Liver (tissue), 9 donors: Measurements from ENCODE around the gene M1AP. TPM values are rescaled to one million over a fixed set of nuclear protein-coding genes. Genes with fewer than 3 reads are reported as not detected.

ENCODE experiments used
- DNase-seq: peaks from one replicate; pipeline ENCODE4 v3.0.0-alpha.2; 2017; ENCODE audit warnings: low spot score
- H3K27ac ChIP-seq, 2 donors: one replicate each; pipeline ENCODE4 v1.7.0; 2013; ENCODE audit warnings: inconsistent platforms in 2 of 2, low read length in 2 of 2, control low read depth in 1 of 2, low read depth in 1 of 2, mild to moderate bottlenecking in 1 of 2
- H3K27me3 ChIP-seq, 4 donors: one replicate each; pipeline versions ENCODE4 v1.6.1 to v1.7.0; 2013; ENCODE audit warnings: low read length in 3 of 4, inconsistent platforms in 1 of 4, mild to moderate bottlenecking in 1 of 4, moderate library complexity in 1 of 4; ENCODE audit not compliant: control insufficient read depth in 4 of 4, insufficient read depth in 4 of 4
- H3K36me3 ChIP-seq, 4 donors: one replicate each; pipeline versions ENCODE4 v1.6.1 to v1.7.0; 2013; ENCODE audit warnings: low read length in 3 of 4, mild to moderate bottlenecking in 3 of 4, low read depth in 1 of 4, moderate library complexity in 1 of 4; ENCODE audit not compliant: control insufficient read depth in 4 of 4, insufficient read depth in 3 of 4
- H3K4me1 ChIP-seq, 4 donors: one replicate each; pipeline versions ENCODE4 v1.6.1 to v1.7.0; 2013; ENCODE audit warnings: low read length in 3 of 4, mild to moderate bottlenecking in 3 of 4, moderate library complexity in 1 of 4; ENCODE audit not compliant: control insufficient read depth in 4 of 4, insufficient read depth in 4 of 4
- H3K4me3 ChIP-seq, 3 donors: one replicate each; pipeline versions ENCODE4 v1.6.1 to v1.7.0; 2013; ENCODE audit warnings: low read length in 3 of 3, control low read depth in 1 of 3, low read depth in 1 of 3, mild to moderate bottlenecking in 1 of 3
- H3K9ac ChIP-seq, 2 donors: one replicate each; pipeline ENCODE4 v1.7.0; 2013; ENCODE audit warnings: low read length in 2 of 2, mild to moderate bottlenecking in 2 of 2, moderate library complexity in 2 of 2, control low read depth in 1 of 2, low read depth in 1 of 2
- H3K9me3 ChIP-seq, 4 donors: one replicate each; pipeline versions ENCODE4 v1.6.1 to v1.7.0; 2013; ENCODE audit warnings: low read length in 3 of 4; ENCODE audit not compliant: control insufficient read depth in 4 of 4
- ATF3 ChIP-seq: IDR thresholded peaks from 2 replicates; pipeline ENCODE4 v1.6.1; 2016; ENCODE audit warnings: antibody characterized with exemption
- CTCF ChIP-seq: fragments of 150-350 bp; IDR thresholded peaks from 2 replicates; pipeline ENCODE4 v1.5.1; 2017; ENCODE audit warnings: improper control_type of control experiment, low read depth, low read length; ENCODE audit not compliant: missing input control
- EGR1 ChIP-seq, 2 donors: IDR thresholded peaks; 2 replicates each; pipeline ENCODE4 v1.6.1; 2016 to 2018; ENCODE audit warnings: antibody characterized with exemption in 2 of 2, low read depth in 2 of 2
- FOXA1 ChIP-seq: IDR thresholded peaks from 2 replicates; pipeline ENCODE4 v1.6.1; 2016; ENCODE audit warnings: antibody characterized with exemption
- FOXA2 ChIP-seq: IDR thresholded peaks from 2 replicates; pipeline ENCODE4 v1.6.1; 2016; ENCODE audit warnings: antibody characterized with exemption
- GABPA ChIP-seq, 2 donors: IDR thresholded peaks in 1 of 2; conservative IDR thresholded peaks in 1 of 2; 2 replicates each; pipeline ENCODE4 v1.6.1; 2016; ENCODE audit warnings: antibody characterized with exemption in 2 of 2, mild to moderate bottlenecking in 1 of 2, moderate library complexity in 1 of 2
- HNF4A ChIP-seq, 2 donors: conservative IDR thresholded peaks; 2 replicates each; pipeline ENCODE4 v1.6.1; 2016; ENCODE audit warnings: antibody characterized with exemption in 2 of 2, mild to moderate bottlenecking in 2 of 2
- HNF4G ChIP-seq: IDR thresholded peaks from 2 replicates; pipeline ENCODE4 v1.6.1; 2016; ENCODE audit warnings: antibody characterized with exemption
- JUND ChIP-seq, 2 donors: IDR thresholded peaks; 2 replicates each; pipeline ENCODE4 v1.6.1; 2016; ENCODE audit warnings: antibody characterized with exemption in 2 of 2
- MAX ChIP-seq: IDR thresholded peaks from 2 replicates; pipeline ENCODE4 v1.6.1; 2016; ENCODE audit warnings: antibody characterized with exemption
- NR2F2 ChIP-seq: IDR thresholded peaks from 2 replicates; pipeline ENCODE4 v1.6.1; 2016; ENCODE audit warnings: antibody characterized with exemption
- RAD21 ChIP-seq, 2 donors: IDR thresholded peaks; 2 replicates each; pipeline ENCODE4 v1.6.1; 2016; ENCODE audit warnings: antibody characterized with exemption in 2 of 2, mild to moderate bottlenecking in 2 of 2
- REST ChIP-seq: IDR thresholded peaks from 2 replicates; pipeline ENCODE4 v1.6.1; 2016; ENCODE audit warnings: antibody characterized with exemption, mild to moderate bottlenecking
- RXRA ChIP-seq, 2 donors: IDR thresholded peaks; 2 replicates each; pipeline ENCODE4 v1.6.1; 2017 to 2018; ENCODE audit warnings: antibody characterized with exemption in 2 of 2, mild to moderate bottlenecking in 1 of 2
- SP1 ChIP-seq: IDR thresholded peaks from 2 replicates; pipeline ENCODE4 v1.6.1; 2018; ENCODE audit warnings: antibody characterized with exemption, mild to moderate bottlenecking
- TAF1 ChIP-seq: conservative IDR thresholded peaks from 2 replicates; pipeline ENCODE4 v1.6.1; 2016; ENCODE audit warnings: antibody characterized with exemption, mild to moderate bottlenecking
- YY1 ChIP-seq: IDR thresholded peaks from 2 replicates; pipeline ENCODE4 v1.6.1; 2016; ENCODE audit warnings: antibody characterized with exemption, mild to moderate bottlenecking
- WGBS: extraction: QIAGEN DNeasy Blood & Tissue Kit; methylation state at CpG from one replicate; pipeline ENCODE4 v1.1.7; 2013; 5-methylcytosine and 5-hydroxymethylcytosine counted together
- polyA plus RNA-seq, 2 donors: library from polyadenylated mRNA; stranded (reverse) in 1 of 2; unstranded in 1 of 2; fragments of 200-250 nt in 1 of 2; fragments of >200 nt in 1 of 2; fragmentation: Nextera tagmentation in 1 of 2; extraction: Ambion mirVana in 1 of 2; gene quantifications; one replicate each; pipeline versions ENCODE4 v1.2.1 to v1.2.3, GENCODE V29; 2013 to 2015
- total RNA-seq, 2 donors: library from RNA; depleted of rRNA; stranded (reverse); fragments of >200 nt; gene quantifications; one replicate each; pipeline ENCODE4 v1.2.3, GENCODE V29; 2014
- TF ChIP-seq, protein P1 (sequence below): IDR thresholded peaks from 2 replicates; pipeline ENCODE4 v1.6.1; 2016; ENCODE audit warnings: antibody characterized with exemption
- donor health status: healthy.
- donor health status: healthy.
- donor health status: healthy.
- donor health status: healthy.
- donor health status: healthy.

Gene M1AP
- total and polyA plus RNA-seq, 4 donors = under 0.01 to 0.38 (median 0.08) TPM

GRCh38 chr2:74540291-74540690 is 107.8 kb downstream of the M1AP start:
- 80% methylated on average over 5 of the region's 5 CpGs for WGBS
- DNase-seq = no peak
- no peak overlapping the region for H3K9ac ChIP-seq

DNA sequence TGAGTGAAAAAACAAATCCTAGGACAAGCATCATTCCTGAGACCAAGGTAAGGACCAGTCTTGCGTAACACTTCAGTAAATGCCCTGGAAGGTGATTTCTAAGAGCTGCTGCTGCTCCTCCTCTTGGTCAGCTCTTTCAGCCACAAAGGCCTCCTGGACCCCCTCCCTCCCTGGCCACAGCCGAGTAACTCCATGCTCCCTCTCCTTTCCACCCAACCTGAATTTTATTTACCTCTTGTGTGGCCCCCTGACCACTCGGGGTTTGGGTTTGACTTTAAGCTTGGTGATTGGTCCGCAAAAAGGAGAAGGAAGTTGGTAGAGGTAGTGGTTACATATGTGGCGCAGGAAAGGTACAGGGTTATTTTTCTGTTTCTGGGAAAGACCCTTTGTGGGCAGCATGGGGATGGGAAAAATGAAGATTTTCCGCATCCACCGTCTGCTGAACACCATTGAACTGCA is 109.2 kb downstream of the M1AP start:
- no peaks in the 10 kb centered on the region for H3K36me3 ChIP-seq
- no peaks in the 10 kb centered on the region for H3K27me3 ChIP-seq
- H3K27ac ChIP-seq = no peak overlapping the region
- no peaks in the 10 kb centered on the region for H3K4me1 ChIP-seq
- 64% methylated on average over 7 of the region's 7 CpGs for WGBS
- H3K9me3 ChIP-seq = no peaks in the 10 kb centered on the region
- H3K4me3 ChIP-seq = no peak overlapping the region
- no peak overlapping the region for H3K9ac ChIP-seq
- no peak for DNase-seq
- no peak for TF ChIP-seq ATF3
- TF ChIP-seq FOXA2 = no peak
- TF ChIP-seq FOXA1 = no peak
- TF ChIP-seq, protein P1, sequence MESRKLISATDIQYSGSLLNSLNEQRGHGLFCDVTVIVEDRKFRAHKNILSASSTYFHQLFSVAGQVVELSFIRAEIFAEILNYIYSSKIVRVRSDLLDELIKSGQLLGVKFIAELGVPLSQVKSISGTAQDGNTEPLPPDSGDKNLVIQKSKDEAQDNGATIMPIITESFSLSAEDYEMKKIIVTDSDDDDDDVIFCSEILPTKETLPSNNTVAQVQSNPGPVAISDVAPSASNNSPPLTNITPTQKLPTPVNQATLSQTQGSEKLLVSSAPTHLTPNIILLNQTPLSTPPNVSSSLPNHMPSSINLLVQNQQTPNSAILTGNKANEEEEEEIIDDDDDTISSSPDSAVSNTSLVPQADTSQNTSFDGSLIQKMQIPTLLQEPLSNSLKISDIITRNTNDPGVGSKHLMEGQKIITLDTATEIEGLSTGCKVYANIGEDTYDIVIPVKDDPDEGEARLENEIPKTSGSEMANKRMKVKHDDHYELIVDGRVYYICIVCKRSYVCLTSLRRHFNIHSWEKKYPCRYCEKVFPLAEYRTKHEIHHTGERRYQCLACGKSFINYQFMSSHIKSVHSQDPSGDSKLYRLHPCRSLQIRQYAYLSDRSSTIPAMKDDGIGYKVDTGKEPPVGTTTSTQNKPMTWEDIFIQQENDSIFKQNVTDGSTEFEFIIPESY = no peak
- TF ChIP-seq HNF4A (conservative IDR thresholded peaks at IDR 0.05) = no peak
- TF ChIP-seq JUND (IDR thresholded peaks at IDR 0.05) = no peak
- TF ChIP-seq REST = no peak
- no peak for TF ChIP-seq EGR1 (IDR thresholded peaks at IDR 0.05; ENCODE audit: low read depth in 2 of 2)
- TF ChIP-seq RAD21 (IDR thresholded peaks at IDR 0.05) = no peak
- no peak for TF ChIP-seq YY1
- TF ChIP-seq TAF1 = no peak

More at GRCh38 chr2:74540291-74540690, 107.8 kb downstream of the M1AP start:
- Histone ChIP-seq H3K9me3 (no peaks in the 10 kb centered on the region), H3K27ac (no peak overlapping the region), H3K36me3 (no peaks in the 10 kb centered on the region), H3K4me3 (no peak overlapping the region), H3K27me3 (no peaks in the 10 kb centered on the region), H3K4me1 (no peaks in the 10 kb centered on the region)
- TF ChIP-seq MAX = no peak
- no peak for TF ChIP-seq RXRA (IDR thresholded peaks at IDR 0.05)
- no peak for TF ChIP-seq YY1
- TF ChIP-seq HNF4G = no peak
- no peak for TF ChIP-seq EGR1 (IDR thresholded peaks at IDR 0.05; ENCODE audit: low read depth in 2 of 2)
- TF ChIP-seq TAF1 = no peak
- TF ChIP-seq HNF4A (conservative IDR thresholded peaks at IDR 0.05) = no peak
- TF ChIP-seq NR2F2 = no peak
- TF ChIP-seq, protein P1 = no peak
- no peak for TF ChIP-seq FOXA1
- no peak for TF ChIP-seq FOXA2
- no peak for TF ChIP-seq RAD21 (IDR thresholded peaks at IDR 0.05)
- TF ChIP-seq SP1 = no peak
- no peak for TF ChIP-seq CTCF
- no peak for TF ChIP-seq GABPA (IDR thresholded peaks at IDR 0.05 in 1 of 2, conservative IDR thresholded peaks at IDR 0.05 in 1 of 2)
- TF ChIP-seq ATF3 = no peak
